GM12872 (cell line): ENCODE measurements around the gene SRGAP2B.
"Not testable (repeated sequence)": the region's sequence is repeated elsewhere in the genome, so short reads cannot be mapped to it uniquely, and the experiment has no call there.

Source experiments
- TF ChIP-seq, protein P1 (sequence below): IDR thresholded peaks from 3 replicates; pipeline ENCODE4 v1.5.1; 2011; ENCODE audit warnings: low read depth, mild to moderate bottlenecking, low read length, moderate library complexity; ENCODE audit not compliant: insufficient read depth

The SRGAP2B gene

GRCh38 chr1:145095284-145096057 lies at the start of gene SRGAP2B, which contains the start of gene FAM72D:
Gene SRGAP2B, minus strand, starts transcription at chr1:145095328. Its CDS starts 2,427 bp downstream, at chr1:145092901.
Gene FAM72D, plus strand, starts transcription at chr1:145095974. Its CDS starts 874 bp downstream, at chr1:145096848.
- TF ChIP-seq, protein P1, sequence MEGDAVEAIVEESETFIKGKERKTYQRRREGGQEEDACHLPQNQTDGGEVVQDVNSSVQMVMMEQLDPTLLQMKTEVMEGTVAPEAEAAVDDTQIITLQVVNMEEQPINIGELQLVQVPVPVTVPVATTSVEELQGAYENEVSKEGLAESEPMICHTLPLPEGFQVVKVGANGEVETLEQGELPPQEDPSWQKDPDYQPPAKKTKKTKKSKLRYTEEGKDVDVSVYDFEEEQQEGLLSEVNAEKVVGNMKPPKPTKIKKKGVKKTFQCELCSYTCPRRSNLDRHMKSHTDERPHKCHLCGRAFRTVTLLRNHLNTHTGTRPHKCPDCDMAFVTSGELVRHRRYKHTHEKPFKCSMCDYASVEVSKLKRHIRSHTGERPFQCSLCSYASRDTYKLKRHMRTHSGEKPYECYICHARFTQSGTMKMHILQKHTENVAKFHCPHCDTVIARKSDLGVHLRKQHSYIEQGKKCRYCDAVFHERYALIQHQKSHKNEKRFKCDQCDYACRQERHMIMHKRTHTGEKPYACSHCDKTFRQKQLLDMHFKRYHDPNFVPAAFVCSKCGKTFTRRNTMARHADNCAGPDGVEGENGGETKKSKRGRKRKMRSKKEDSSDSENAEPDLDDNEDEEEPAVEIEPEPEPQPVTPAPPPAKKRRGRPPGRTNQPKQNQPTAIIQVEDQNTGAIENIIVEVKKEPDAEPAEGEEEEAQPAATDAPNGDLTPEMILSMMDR = not testable (repeated sequence)
